Suppressor macrophage (primary cell): ENCODE measurements around the gene TFG.

Source experiments
- DNase-seq, 4 experiments: peaks; one replicate each; pipeline ENCODE4 v3.0.0-alpha.2; 2020 to 2022

Gene TFG

GRCh38 chr3:100759159-100759558, 49.9 kb downstream of the TFG start:
- DNase-seq, result no peak

GRCh38 chr3:100759950-100760349, 50.7 kb downstream of the TFG start:
- no peak for DNase-seq

- DNase-seq, result no peak
Measured at GRCh38 chr3:100760377-100760776, 51.1 kb downstream of the TFG start.

GRCh38 chr3:100761211-100761942, 52.1 kb downstream of the TFG start:
- no peak for DNase-seq

GRCh38 chr3:100761951-100762350, 52.7 kb downstream of the TFG start:
- no peak for DNase-seq

- DNase-seq, result no peak
Measured at GRCh38 chr3:100765437-100765975, 56.2 kb downstream of the TFG start.

- no peak for DNase-seq
Measured at GRCh38 chr3:100766069-100766468, 56.8 kb downstream of the TFG start.

- no peak for DNase-seq
Measured at GRCh38 chr3:100769693-100770092, 60.4 kb downstream of the TFG start.

GRCh38 chr3:100775226-100775625, 65.9 kb downstream of the TFG start:
- DNase-seq, result no peak

GRCh38 chr3:100775669-100776068, 66.4 kb downstream of the TFG start:
- no peak for DNase-seq

GRCh38 chr3:100776097-100776729, 66.9 kb downstream of the TFG start:
- DNase-seq, result no peak

- peak in 2 of 4 experiments; percentile 18 to 40 for DNase-seq
Measured at GRCh38 chr3:100776746-100777145, 67.5 kb downstream of the TFG start.

GRCh38 chr3:100777271-100777670, 68.0 kb downstream of the TFG start:
- no peak for DNase-seq

GRCh38 chr3:100779480-100779879, 70.2 kb downstream of the TFG start:
- DNase-seq, result no peak

GRCh38 chr3:100780071-100780622, 70.9 kb downstream of the TFG start:
- no peak for DNase-seq

- DNase-seq, result no peak
Measured at GRCh38 chr3:100781301-100781700, 72.0 kb downstream of the TFG start.

- DNase-seq, result peak in 1 of 4 experiments; percentile 10
Measured at GRCh38 chr3:100782348-100782747, 73.1 kb downstream of the TFG start.

- no peak for DNase-seq
Measured at GRCh38 chr3:100782906-100783305, 73.6 kb downstream of the TFG start.

- DNase-seq, result no peak
Measured at GRCh38 chr3:100783619-100784018, 74.3 kb downstream of the TFG start.

GRCh38 chr3:100789579-100789978, 80.3 kb downstream of the TFG start:
- DNase-seq, result no peak

- DNase-seq, result peak in 3 of 4 experiments; percentile 9 to 38 (median 35)
Measured at GRCh38 chr3:100796556-100796955, 87.3 kb downstream of the TFG start.

- no peak for DNase-seq
Measured at GRCh38 chr3:100798012-100798411, 88.7 kb downstream of the TFG start.
